HG03558 (cell line): Measurements from ENCODE around the gene PFN1.

Experiments used
- ATAC-seq: cut with Tn5 transposase; IDR thresholded peaks from one replicate; pipeline ENCODE4 v1.9.1; 2021; ENCODE audit warnings: moderate number of reproducible peaks; ENCODE audit not compliant: unreplicated experiment; ENCODE audit errors: extremely low read depth

The PFN1 gene

GRCh38 chr17:4968486-4969046 is 20.2 kb upstream of the PFN1 start:
- no peak for ATAC-seq

- peak; percentile 35 for ATAC-seq
Observed at GRCh38 chr17:4967539-4968485, 19.5 kb upstream of the PFN1 start, which contains the start of gene SPAG7. Gene SPAG7, minus strand, starts transcription at chr17:4967817. Its CDS starts 13 bp downstream, at chr17:4967804.

GRCh38 chr17:4966844-4967538 is 18.7 kb upstream of the PFN1 start:
- peak; percentile 54 for ATAC-seq

GRCh38 chr17:4965311-4965986 is 17.1 kb upstream of the PFN1 start:
- no peak for ATAC-seq

GRCh38 chr17:4960279-4960922 is 12.1 kb upstream of the PFN1 start:
- ATAC-seq = no peak

- ATAC-seq = no peak
Observed at GRCh38 chr17:4959261-4959965, 11.1 kb upstream of the PFN1 start.

GRCh38 chr17:4958102-4958501 is 9.8 kb upstream of the PFN1 start:
- no peak for ATAC-seq

GRCh38 chr17:4956493-4957061 is 8.2 kb upstream of the PFN1 start:
- no peak for ATAC-seq

- no peak for ATAC-seq
Observed at GRCh38 chr17:4955091-4955490, 6.8 kb upstream of the PFN1 start.

GRCh38 chr17:4953451-4953961 is 5.2 kb upstream of the PFN1 start:
- no peak for ATAC-seq

- ATAC-seq = no peak
Observed at GRCh38 chr17:4951486-4951885, 3.2 kb upstream of the PFN1 start.

- no peak for ATAC-seq
Observed at GRCh38 chr17:4950746-4951204, 2.4 kb upstream of the PFN1 start, which contains the start of gene ENO3. Gene ENO3, plus strand, starts transcription at chr17:4951119. Its CDS starts 711 bp downstream, at chr17:4951830.

GRCh38 chr17:4950075-4950745 is 1.9 kb upstream of the PFN1 start:
- no peak for ATAC-seq

- no peak for ATAC-seq
Observed at GRCh38 chr17:4949321-4950074, 1.2 kb upstream of the PFN1 start.

GRCh38 chr17:4948931-4949320 is 596 bp upstream of the PFN1 start:
- no peak for ATAC-seq

GRCh38 chr17:4947411-4948165 is 742 bp downstream of the PFN1 start:
- ATAC-seq = no peak

- ATAC-seq = no peak
Observed at GRCh38 chr17:4947010-4947410, 1.3 kb downstream of the PFN1 start.
